BLaER1 (cell line): ENCODE data around the gene CFB.

Experiments
- H3K27ac ChIP-seq: shearing (Covaris generic); formaldehyde crosslinking; 2 replicates; pipeline ENCODE4 v1.8.1; 2022
- H3K27me3 ChIP-seq: shearing (Covaris generic); formaldehyde crosslinking; 2 replicates; pipeline ENCODE4 v1.8.1; 2022
- H3K36me3 ChIP-seq: shearing (Covaris generic); formaldehyde crosslinking; 2 replicates; pipeline ENCODE4 v1.8.1; 2022
- H3K4me1 ChIP-seq: shearing (Covaris generic); formaldehyde crosslinking; 2 replicates; pipeline ENCODE4 v1.8.1; 2022
- H3K4me2 ChIP-seq: shearing (Covaris generic); formaldehyde crosslinking; 2 replicates; pipeline ENCODE4 v1.8.1; 2022
- H3K4me3 ChIP-seq: shearing (Covaris generic); formaldehyde crosslinking; 2 replicates; pipeline ENCODE4 v1.8.1; 2022
- H3K9ac ChIP-seq: shearing (Covaris generic); formaldehyde crosslinking; 2 replicates; pipeline ENCODE4 v1.8.1; 2022
- H3K9me3 ChIP-seq: shearing (Covaris generic); formaldehyde crosslinking; 2 replicates; pipeline ENCODE4 v1.8.1; 2022
- H4K20me1 ChIP-seq: shearing (Covaris generic); formaldehyde crosslinking; 2 replicates; pipeline ENCODE4 v1.8.1; 2022
- Cebpa-rat ChIP-seq: shearing (Covaris generic); IDR thresholded peaks from 2 replicates; pipeline ENCODE4 v1.8.1; 2022

CFB gene

GRCh38 chr6:31911826-31912585, 33.9 kb upstream of the CFB start:
- Histone ChIP-seq H3K9me3 (no peaks in the 10 kb centered on the region), H3K36me3 (no peaks in the 10 kb centered on the region), H3K27ac (no peak overlapping the region), H3K4me3 (no peak overlapping the region), H3K4me1 (no peaks in the 10 kb centered on the region), H3K27me3 (no peaks in the 10 kb centered on the region), H4K20me1 (no peaks in the 10 kb centered on the region), H3K4me2 (no peak overlapping the region), H3K9ac (no peak overlapping the region)
- no peak for TF ChIP-seq Cebpa-rat

GRCh38 chr6:31915351-31915750, 30.5 kb upstream of the CFB start:
- no peak for TF ChIP-seq Cebpa-rat

GRCh38 chr6:31915756-31916155, 30.1 kb upstream of the CFB start:
- H3K9me3 ChIP-seq = no peaks in the 10 kb centered on the region
- no peak overlapping the region for H3K27ac ChIP-seq
- H3K9ac ChIP-seq = no peak overlapping the region
- no peak overlapping the region for H3K4me3 ChIP-seq
- H3K27me3 ChIP-seq = no peaks in the 10 kb centered on the region
- H3K4me1 ChIP-seq = no peaks in the 10 kb centered on the region
- TF ChIP-seq Cebpa-rat = no peak
- H3K36me3 ChIP-seq = no peaks in the 10 kb centered on the region
- no peak overlapping the region for H3K4me2 ChIP-seq
- H4K20me1 ChIP-seq = no peaks in the 10 kb centered on the region

More at GRCh38 chr6:31915351-31915750, 30.5 kb upstream of the CFB start:
- Histone ChIP-seq H3K4me2 (no peak overlapping the region), H3K4me1 (no peaks in the 10 kb centered on the region), H3K9ac (no peak overlapping the region), H3K27ac (no peak overlapping the region), H3K4me3 (no peak overlapping the region), H3K36me3 (no peaks in the 10 kb centered on the region), H3K27me3 (no peaks in the 10 kb centered on the region), H3K9me3 (no peaks in the 10 kb centered on the region), H4K20me1 (no peaks in the 10 kb centered on the region)

- H3K9ac ChIP-seq = no peak overlapping the region
- H3K4me1 ChIP-seq = no peaks in the 10 kb centered on the region
Observed at GRCh38 chr6:31918069-31918720, 27.7 kb upstream of the CFB start.

GRCh38 chr6:31919624-31920303, 26.1 kb upstream of the CFB start:
- Histone ChIP-seq H3K4me3 (no peak overlapping the region), H3K4me1 (no peaks in the 10 kb centered on the region), H3K27ac (no peak overlapping the region), H3K4me2 (no peak overlapping the region), H4K20me1 (no peaks in the 10 kb centered on the region), H3K9me3 (no peaks in the 10 kb centered on the region), H3K36me3 (no peaks in the 10 kb centered on the region), H3K27me3 (no peaks in the 10 kb centered on the region), H3K9ac (no peak overlapping the region)
- no peak for TF ChIP-seq Cebpa-rat

More at GRCh38 chr6:31918069-31918720, 27.7 kb upstream of the CFB start:
- H3K9me3 ChIP-seq = no peaks in the 10 kb centered on the region
- H3K4me3 ChIP-seq = no peak overlapping the region
- H4K20me1 ChIP-seq = no peaks in the 10 kb centered on the region
- no peak overlapping the region for H3K4me2 ChIP-seq
- no peaks in the 10 kb centered on the region for H3K36me3 ChIP-seq
- H3K27me3 ChIP-seq = no peaks in the 10 kb centered on the region
- TF ChIP-seq Cebpa-rat = no peak
- no peak overlapping the region for H3K27ac ChIP-seq

GRCh38 chr6:31920811-31921210, 25.1 kb upstream of the CFB start:
- Histone ChIP-seq H3K4me2 (no peak overlapping the region), H3K9me3 (no peaks in the 10 kb centered on the region), H3K27ac (no peak overlapping the region), H3K36me3 (no peaks in the 10 kb centered on the region), H3K4me3 (no peak overlapping the region), H3K27me3 (no peaks in the 10 kb centered on the region), H4K20me1 (no peaks in the 10 kb centered on the region), H3K4me1 (no peaks in the 10 kb centered on the region), H3K9ac (no peak overlapping the region)
- TF ChIP-seq Cebpa-rat = no peak

- Histone ChIP-seq H3K4me3 (no peak overlapping the region), H4K20me1 (no peaks in the 10 kb centered on the region), H3K27ac (no peak overlapping the region), H3K27me3 (no peaks in the 10 kb centered on the region), H3K36me3 (no peaks in the 10 kb centered on the region), H3K9ac (no peak overlapping the region), H3K4me2 (no peak overlapping the region), H3K9me3 (no peaks in the 10 kb centered on the region), H3K4me1 (no peaks in the 10 kb centered on the region)
- no peak for TF ChIP-seq Cebpa-rat
Observed at GRCh38 chr6:31922942-31923341, 23.0 kb upstream of the CFB start.

- Histone ChIP-seq H3K27me3 (no peaks in the 10 kb centered on the region), H3K9ac (no peak within 1 kb of the TSS), H4K20me1 (no peaks in the 10 kb centered on the region), H3K27ac (no peak within 1 kb of the TSS), H3K36me3 (no peaks in the 10 kb centered on the region), H3K4me3 (no peak within 1 kb of the TSS), H3K9me3 (no peaks in the 10 kb centered on the region), H3K4me2 (no peak within 1 kb of the TSS), H3K4me1 (no peaks in the 10 kb centered on the region)
- TF ChIP-seq Cebpa-rat = no peak
Observed at GRCh38 chr6:31927242-31927862, 18.5 kb upstream of the CFB start, which contains the start of gene C2. TSS of gene C2 (plus strand) at chr6:31927717. CDS start at chr6:31927753, 36 bp downstream.

- Histone ChIP-seq H3K27ac (no peak overlapping the region), H3K9ac (no peak overlapping the region), H3K9me3 (no peaks in the 10 kb centered on the region), H3K36me3 (no peaks in the 10 kb centered on the region), H3K4me1 (no peaks in the 10 kb centered on the region), H3K4me3 (no peak overlapping the region), H3K27me3 (no peaks in the 10 kb centered on the region), H3K4me2 (no peak overlapping the region), H4K20me1 (no peaks in the 10 kb centered on the region)
- no peak for TF ChIP-seq Cebpa-rat
Observed at GRCh38 chr6:31927863-31928671, 17.8 kb upstream of the CFB start.
